GM19351 (cell line): Measurements from ENCODE around the gene ZDHHC19.
A peak's percentile ranks its signal among the peaks of the same experiment; 100 is the strongest.
"Not testable (repeated sequence)": the region's sequence is repeated elsewhere in the genome, so short reads cannot be mapped to it uniquely, and the experiment has no call there.

ENCODE experiments used
- ATAC-seq: cut with Tn5 transposase; IDR thresholded peaks from one replicate; pipeline ENCODE4 v1.9.1; 2021; ENCODE audit warnings: mild to moderate bottlenecking, moderate library complexity; ENCODE audit not compliant: unreplicated experiment

Gene ZDHHC19, protein sequence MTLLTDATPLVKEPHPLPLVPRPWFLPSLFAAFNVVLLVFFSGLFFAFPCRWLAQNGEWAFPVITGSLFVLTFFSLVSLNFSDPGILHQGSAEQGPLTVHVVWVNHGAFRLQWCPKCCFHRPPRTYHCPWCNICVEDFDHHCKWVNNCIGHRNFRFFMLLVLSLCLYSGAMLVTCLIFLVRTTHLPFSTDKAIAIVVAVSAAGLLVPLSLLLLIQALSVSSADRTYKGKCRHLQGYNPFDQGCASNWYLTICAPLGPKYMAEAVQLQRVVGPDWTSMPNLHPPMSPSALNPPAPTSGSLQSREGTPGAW

DNA sequence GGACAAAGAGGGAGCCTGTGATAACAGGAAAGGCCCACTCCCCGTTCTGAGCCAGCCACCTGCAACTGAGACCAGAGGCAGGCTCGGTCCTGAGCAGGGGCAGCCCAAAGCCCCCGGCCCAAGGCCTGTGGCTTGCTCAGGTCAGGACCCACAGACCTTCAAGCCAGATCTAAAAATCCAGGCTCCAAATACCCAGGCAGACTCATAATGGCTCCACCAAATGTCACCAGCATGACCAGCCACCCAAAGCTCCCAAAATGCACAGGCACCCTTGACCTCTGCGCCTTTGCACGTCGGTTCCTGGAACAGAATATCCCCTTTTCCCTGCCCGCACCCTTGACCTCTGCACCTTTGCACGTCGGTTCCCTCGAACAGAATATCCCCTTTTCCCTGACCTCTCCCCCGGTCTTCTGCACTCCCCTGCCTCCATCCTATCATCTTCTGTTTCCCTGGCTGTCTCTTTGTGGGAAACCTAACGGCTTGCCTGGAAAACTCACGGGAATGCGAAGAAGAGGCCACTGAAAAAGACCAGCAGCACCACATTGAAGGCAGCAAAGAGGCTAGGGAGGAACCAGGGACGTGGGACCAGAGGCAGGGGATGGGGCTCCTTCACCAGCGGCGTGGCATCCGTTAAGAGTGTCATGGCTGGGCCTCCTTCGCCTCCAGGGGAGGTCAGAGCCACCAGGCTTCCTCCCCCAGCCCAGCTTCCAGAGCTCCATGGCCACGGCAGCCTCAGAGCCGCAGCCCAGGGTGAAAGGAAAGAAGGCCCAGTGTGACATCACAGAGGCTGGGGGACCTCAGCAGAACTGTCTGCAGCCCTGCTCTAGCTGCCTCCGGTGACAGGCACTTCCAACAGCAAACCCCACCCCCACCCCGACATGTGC, at the start of gene ZDHHC19:
Gene ZDHHC19 (minus strand): TSS at position 728 of the 884 bp plus-strand sequence. CDS start 85 bp downstream, at position 643.
- no peak for ATAC-seq

DNA sequence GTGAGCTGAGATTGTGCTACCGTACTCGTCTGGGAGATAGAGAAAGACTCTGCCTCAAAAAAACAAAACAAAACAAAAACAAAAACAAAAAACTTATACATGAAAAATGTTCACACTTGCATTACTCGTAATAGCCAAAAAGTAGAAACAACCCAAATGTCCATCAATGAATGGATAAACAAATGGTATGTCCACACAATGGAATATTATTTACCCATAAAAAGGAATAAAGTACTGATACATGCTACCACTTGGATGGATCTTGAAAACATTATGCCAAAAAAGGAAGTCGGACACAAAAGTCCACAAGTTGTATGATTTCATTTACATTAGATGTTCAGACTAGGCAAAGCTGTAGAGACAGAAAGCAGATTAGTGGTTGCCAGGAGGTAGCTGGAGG, 49.6 kb upstream of the ZDHHC19 start:
- ATAC-seq: no peak

DNA sequence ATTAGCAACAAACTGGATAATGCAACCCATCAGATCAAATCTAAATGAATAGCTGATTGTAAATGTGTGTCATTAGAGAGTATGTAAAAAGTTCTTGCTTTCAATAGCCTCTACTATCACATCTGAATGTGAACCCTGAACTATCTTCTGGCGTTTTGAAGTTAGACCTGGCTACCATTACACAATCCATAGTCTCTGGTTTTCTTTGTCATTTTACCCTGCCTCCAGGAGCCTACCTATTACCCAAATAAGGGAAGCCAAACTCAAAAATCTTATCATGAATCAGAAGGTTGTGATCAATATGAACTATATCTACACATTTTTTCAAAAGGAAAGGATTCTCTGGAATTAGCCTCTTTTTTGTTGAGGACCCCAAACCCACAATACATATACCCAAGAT, 44.6 kb upstream of the ZDHHC19 start:
- ATAC-seq: no peak

DNA sequence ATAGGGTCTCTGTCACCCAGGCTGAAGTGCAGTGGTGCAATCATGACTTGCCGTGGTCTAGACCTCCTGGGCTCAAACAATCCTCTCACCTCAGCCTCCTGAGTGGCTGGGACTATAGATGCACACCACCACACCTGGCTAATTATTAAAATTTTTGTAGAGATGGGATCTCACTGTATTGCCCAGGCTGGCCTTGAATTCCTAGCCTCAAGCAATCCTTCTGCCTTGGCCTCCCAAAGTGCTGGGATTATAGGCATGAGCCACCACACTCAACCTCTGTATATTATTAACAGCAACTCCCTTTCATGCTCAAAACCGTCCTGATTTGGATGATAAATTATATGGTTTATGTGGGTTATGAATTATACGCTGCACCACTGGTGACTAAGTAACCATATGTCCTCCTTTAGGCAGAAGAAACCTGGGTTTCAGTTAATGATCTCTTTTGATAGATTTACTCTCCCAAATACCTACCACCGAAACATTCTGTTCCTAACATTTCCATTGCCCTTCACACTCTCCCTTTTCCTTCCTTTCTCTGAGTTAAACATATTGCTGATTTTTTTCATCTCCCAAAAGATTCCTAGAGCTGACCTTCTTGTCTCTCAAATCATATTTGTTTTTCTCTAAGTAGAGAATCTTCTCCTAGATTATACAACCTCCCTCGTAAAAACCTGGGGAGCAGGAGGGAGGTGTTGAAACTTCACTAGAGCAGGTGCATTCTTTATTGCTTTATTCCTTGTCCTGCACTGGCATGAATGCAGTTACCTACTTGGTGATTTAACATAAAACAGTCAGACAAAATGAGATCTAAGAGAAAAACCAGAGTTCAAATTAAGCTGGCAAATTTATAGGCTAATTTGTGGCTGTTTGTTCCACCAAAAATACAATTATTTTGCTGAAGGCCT, 43.4 kb upstream of the ZDHHC19 start:
- no peak for ATAC-seq

- no peak for ATAC-seq
Observed at GRCh38 chr3:196251918-196252317, 40.7 kb upstream of the ZDHHC19 start.

GRCh38 chr3:196246612-196247308, 35.6 kb upstream of the ZDHHC19 start:
- ATAC-seq: no peak

DNA sequence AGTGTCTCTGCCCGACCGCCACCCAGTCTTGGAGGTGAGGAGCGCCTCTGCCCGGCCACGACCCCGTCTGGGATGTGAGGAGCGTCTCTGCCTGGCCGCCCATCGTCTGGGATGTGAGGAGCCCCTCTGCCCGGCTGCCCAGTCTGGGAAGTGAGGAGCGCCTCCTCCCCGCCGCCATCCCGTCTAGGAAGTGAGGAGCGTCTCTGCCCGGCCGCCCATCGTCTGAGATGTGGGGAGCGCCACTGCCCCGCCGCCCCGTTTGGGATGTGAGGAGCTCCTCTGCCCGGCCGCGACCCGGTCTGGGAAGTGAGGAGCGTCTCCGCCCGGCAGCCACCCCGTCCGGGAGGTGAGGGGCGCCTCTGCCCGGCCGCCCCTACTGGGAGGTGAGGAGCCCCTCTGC, 33.0 kb upstream of the ZDHHC19 start:
- not testable (repeated sequence) for ATAC-seq

DNA sequence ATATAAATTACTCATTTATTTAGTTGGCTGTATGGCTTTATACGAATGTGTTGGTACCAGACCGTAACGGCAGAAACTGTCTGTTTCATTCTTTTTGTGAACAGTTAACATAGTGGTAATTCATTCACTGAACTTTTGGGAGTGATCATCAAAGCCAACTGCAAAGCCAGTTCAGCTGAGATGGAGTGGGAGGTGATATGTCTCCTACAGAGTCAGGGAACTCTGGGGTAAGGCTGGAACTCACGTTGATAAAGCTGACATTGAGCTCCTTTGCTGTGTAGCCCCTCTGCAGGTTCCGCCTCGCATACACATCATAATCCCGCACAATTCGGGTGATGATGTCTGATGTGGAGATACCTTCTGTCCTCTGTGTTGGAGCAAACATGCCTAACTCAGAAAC, 30.5 kb upstream of the ZDHHC19 start:
- no peak for ATAC-seq

- no peak for ATAC-seq
Observed at GRCh38 chr3:196240424-196240823, 29.2 kb upstream of the ZDHHC19 start.

- no peak for ATAC-seq
Observed at GRCh38 chr3:196238612-196239560, 27.7 kb upstream of the ZDHHC19 start.

DNA sequence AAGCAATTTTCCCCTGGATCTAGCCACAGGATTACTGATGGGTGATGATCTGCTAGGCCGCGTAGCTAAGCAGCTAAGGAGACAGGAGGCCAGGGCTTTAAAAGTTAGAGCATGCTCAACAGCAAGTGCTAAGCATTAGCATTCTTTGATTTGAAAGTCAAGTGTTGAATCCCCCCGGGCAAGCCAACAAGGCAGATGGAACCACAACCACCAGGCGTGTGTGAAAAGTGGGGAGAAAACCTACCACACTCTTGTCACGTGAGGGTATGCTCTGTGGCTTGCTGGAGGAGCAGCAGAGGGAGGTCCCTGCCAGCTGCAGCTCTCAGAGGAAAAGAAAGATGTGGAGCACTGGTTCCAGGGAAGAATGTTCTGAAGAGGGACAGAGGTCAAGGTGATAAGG, 26.0 kb upstream of the ZDHHC19 start:
- no peak for ATAC-seq

GRCh38 chr3:196236223-196236622, 25.0 kb upstream of the ZDHHC19 start:
- ATAC-seq: no peak

DNA sequence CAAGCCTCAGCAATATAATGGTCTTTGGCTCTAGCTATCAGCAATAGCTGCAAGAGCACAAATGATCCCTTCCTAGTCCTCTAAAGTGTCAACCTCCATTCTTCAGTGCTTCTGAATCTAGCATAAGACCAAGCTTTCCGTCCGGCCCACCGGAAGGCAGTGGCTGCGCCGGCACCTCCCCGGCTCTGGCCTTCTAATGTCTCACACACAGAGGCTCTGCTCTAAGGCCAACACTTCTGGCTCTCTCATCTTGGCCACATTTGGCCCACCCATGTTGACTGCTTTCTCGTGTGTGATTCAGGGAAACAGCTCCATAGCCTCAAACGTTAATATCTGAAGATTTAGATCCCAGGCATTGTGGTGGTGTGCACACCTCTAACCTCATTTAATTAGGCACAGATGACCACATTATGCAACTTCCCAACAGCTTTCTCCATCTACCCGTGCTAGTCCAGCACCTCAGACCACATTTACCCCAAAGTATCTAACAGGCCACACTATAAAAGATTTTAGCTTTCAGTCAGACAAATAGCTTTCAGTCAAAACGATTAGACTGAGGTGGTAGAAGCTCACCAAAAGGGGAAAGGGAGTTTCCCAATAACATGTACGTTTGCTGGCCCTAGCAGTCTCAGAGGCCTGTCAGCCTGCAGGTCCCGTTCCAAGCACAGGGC, 24.4 kb upstream of the ZDHHC19 start:
- no peak for ATAC-seq

DNA sequence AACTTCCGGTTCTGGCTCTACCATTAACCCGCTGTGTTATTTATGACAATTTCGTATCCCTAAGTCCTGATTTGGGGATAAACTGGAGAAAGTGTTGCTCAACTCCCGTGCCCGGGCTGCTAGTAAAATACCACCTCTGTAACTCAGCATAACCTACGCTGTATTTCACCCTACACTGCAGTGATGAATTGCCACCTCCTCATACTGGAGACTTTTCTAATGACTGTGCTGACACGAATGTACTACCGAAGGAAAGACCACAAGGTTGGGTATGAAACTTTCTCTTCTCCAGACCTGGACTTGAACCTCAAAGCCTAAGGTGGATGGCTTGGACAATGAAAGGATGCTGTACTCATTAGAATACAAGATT, 21.7 kb upstream of the ZDHHC19 start:
- ATAC-seq: no peak

- peak; percentile 62 for ATAC-seq
Observed at GRCh38 chr3:196232154-196232881, 21.1 kb upstream of the ZDHHC19 start.

DNA sequence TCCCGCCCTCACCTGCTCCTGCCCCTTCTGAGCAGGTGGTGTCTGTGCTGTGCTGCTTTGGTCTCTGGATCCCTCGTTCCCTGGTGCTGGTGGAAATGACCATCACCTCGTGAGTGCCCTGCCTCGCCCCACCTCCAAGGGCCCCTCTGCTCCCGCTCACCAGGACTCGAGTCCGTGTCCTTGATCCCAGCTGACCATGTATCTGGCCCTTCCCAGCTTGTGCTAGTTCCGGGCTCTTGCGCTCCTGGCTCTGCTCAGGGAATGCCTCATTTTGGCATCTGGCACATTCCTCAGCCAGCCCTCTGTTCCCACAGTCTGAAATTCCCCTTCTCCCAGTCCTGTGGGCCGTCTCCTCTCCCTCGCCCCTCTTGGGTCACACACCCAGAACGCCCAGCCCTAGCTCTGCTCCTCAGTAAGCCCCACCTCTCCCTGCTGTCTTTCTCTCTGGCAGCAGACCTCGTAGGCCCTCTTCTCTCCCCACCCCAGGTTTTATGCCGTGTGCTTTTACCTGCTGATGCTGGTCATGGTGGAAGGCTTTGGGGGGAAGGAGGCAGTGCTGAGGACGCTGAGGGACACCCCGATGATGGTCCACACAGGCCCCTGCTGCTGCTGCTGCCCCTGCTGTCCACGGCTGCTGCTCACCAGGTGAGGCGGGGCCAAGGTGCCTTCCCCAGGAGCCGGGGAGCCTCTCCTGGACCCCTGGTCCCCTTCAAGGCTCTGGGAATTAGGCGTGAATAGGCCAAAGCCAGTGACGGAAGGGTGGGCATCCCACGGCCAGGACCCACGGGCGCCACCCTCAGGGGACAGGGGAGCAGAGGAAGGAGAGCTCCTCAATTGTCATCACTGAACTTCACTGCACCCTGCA, 16.7 kb upstream of the ZDHHC19 start:
- no peak for ATAC-seq

DNA sequence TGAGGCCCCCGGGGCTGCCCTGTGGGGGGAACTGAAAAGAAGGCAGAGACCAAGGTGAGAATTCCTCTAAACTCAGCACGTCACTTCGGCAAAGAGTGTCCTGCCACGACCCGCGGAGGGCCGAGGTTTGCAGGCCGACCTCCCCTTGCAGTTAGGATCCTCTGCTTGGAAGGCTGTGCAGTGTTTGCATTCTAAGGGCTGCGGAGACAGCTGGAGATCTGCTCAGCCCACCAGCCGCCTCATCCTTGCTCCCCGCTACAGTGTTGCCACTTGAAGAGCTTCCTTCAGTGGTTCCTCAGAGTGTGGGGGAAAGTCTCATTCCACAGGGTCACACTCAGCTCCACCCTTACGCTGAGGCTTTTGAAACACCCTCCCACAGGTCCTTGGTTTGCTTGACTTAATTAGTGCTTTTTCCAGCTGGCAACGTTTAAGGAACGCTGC, 15.9 kb upstream of the ZDHHC19 start:
- no peak for ATAC-seq
